ENCODE results near the gene CRIP1. TPM values are rescaled to one million over a fixed set of nuclear protein-coding genes. Genes with fewer than 3 reads are reported as not detected.

The CRIP1 gene
- total and polyA plus RNA-seq, 7 donors, result 4.9 to 403 (median 24.3) TPM

GRCh38 chr14:105481886-105482457 is 4.7 kb upstream of the CRIP1 start:
- intact Hi-C loops (cut with DNase I), result loop anchor here (1.0 to 5.0 kb wide), 2 partner anchors 8 to 170 kb away; partner anchors contain the start of gene PACS2
- Histone ChIP-seq H3K27ac (peak overlapping the region; percentile 85 to 98 (median 91)), H3K4me1 (peaks cover 0 to 72% (median 65%) of the 10 kb centered on the region in 4 donors), H3K4me3 (peak overlapping the region; percentile 24 to 51 (median 42)), H3K27me3 (peaks cover 0 to 43% (median 16%) of the 10 kb centered on the region in 3 donors), H3K36me3 (peaks cover 0 to 4% (median 0%) of the 10 kb centered on the region in 4 donors), H3K9me3 (no peaks in the 10 kb centered on the region)
- peak; percentile 97 for DNase-seq
- 1 to 2% methylated on average over 18 of the region's 18 CpGs for WGBS, 2 donors
- TF ChIP-seq POLR2AphosphoS5 (IDR thresholded peaks at IDR 0.05), result peak in 3 of 4 donors; percentile 43 to 69 (median 57)
- TF ChIP-seq POLR2A (IDR thresholded peaks at IDR 0.05), result no peak
- peak in 1 of 4 donors; percentile 59 for TF ChIP-seq EP300 (IDR thresholded peaks at IDR 0.05)
- TF ChIP-seq CTCF (IDR thresholded peaks at IDR 0.05), result peak in 1 of 4 experiments; percentile 18

GRCh38 chr14:105482486-105483110 is 4.1 kb upstream of the CRIP1 start:
- Histone ChIP-seq H3K9me3 (no peaks in the 10 kb centered on the region), H3K27ac (peak overlapping the region; percentile 85 to 98 (median 91)), H3K4me1 (peaks cover 0 to 74% (median 65%) of the 10 kb centered on the region in 4 donors), H3K4me3 (no peak overlapping the region), H3K27me3 (peaks cover 3 to 45% (median 21%) of the 10 kb centered on the region in 3 donors), H3K36me3 (peaks cover 0 to 4% (median 0%) of the 10 kb centered on the region in 4 donors)
- WGBS, 2 donors, result 56 to 75% methylated on average over 18 of the region's 18 CpGs
- DNase-seq, result no peak
- TF ChIP-seq CTCF (IDR thresholded peaks at IDR 0.05) (no peak), POLR2AphosphoS5 (IDR thresholded peaks at IDR 0.05) (no peak), POLR2A (IDR thresholded peaks at IDR 0.05) (no peak), EP300 (IDR thresholded peaks at IDR 0.05) (no peak)
- intact Hi-C loops (cut with DNase I), result loop anchor here (5.0 kb wide), 1 partner anchor 170 kb away; the partner anchor contains the start of gene PACS2

GRCh38 chr14:105483300-105484068 is 3.2 kb upstream of the CRIP1 start:
- intact Hi-C loops (cut with DNase I), result loop anchor here (5.0 kb wide), 1 partner anchor 171 kb away; the partner anchor contains the start of gene PACS2
- no peak for DNase-seq
- WGBS, 2 donors, result 34 to 65% methylated on average over 18 of the region's 18 CpGs
- TF ChIP-seq POLR2A (IDR thresholded peaks at IDR 0.05), result no peak
- no peak for TF ChIP-seq EP300 (IDR thresholded peaks at IDR 0.05)
- no peak for TF ChIP-seq CTCF (IDR thresholded peaks at IDR 0.05)
- TF ChIP-seq POLR2AphosphoS5 (IDR thresholded peaks at IDR 0.05), result no peak
- H3K4me1 ChIP-seq, result peaks cover 0 to 80% (median 74%) of the 10 kb centered on the region in 4 donors
- H3K9me3 ChIP-seq, result no peaks in the 10 kb centered on the region
- peaks cover 3 to 46% (median 27%) of the 10 kb centered on the region in 3 donors for H3K27me3 ChIP-seq
- peaks cover 0 to 4% (median 0%) of the 10 kb centered on the region in 4 donors for H3K36me3 ChIP-seq
- H3K4me3 ChIP-seq, result no peak overlapping the region
- H3K27ac ChIP-seq, result peak overlapping the region; percentile 85 to 98 (median 91)

GRCh38 chr14:105484069-105484996 is 2.4 kb upstream of the CRIP1 start:
- peaks cover 0 to 89% (median 81%) of the 10 kb centered on the region in 4 donors for H3K4me1 ChIP-seq
- 65 to 70% methylated on average over 20 of the region's 20 CpGs for WGBS, 2 donors
- no peak for DNase-seq
- peaks cover 0 to 4% (median 0%) of the 10 kb centered on the region in 4 donors for H3K36me3 ChIP-seq
- H3K4me3 ChIP-seq, result no peak overlapping the region
- no peaks in the 10 kb centered on the region for H3K9me3 ChIP-seq
- peaks cover 3 to 41% (median 27%) of the 10 kb centered on the region in 3 donors for H3K27me3 ChIP-seq
- TF ChIP-seq CTCF (IDR thresholded peaks at IDR 0.05) (no peak), EP300 (IDR thresholded peaks at IDR 0.05) (no peak), POLR2AphosphoS5 (IDR thresholded peaks at IDR 0.05) (peak in 1 of 4 donors; percentile 50), POLR2A (IDR thresholded peaks at IDR 0.05) (no peak)
- H3K27ac ChIP-seq, result peak overlapping the region; percentile 91 to 99 (median 96)
- intact Hi-C loops (cut with DNase I), result loop anchor here (5.0 kb wide), 1 partner anchor 172 kb away; the partner anchor contains the start of gene PACS2

All from sigmoid colon (tissue), 7 donors.